SIG-M5 treated with dmso at 0.1 percent for 504 hours (cell line): ENCODE data around the gene ETFDH.
"Not testable (repeated sequence)": the region's sequence is repeated elsewhere in the genome, so short reads cannot be mapped to it uniquely, and the experiment has no call there.

Source experiments
- DNase-seq: peaks from one replicate; lab custom pipeline; 2025; ENCODE audit not compliant: unreplicated experiment; lab: John Stamatoyannopoulos, UW

ETFDH gene

DNA sequence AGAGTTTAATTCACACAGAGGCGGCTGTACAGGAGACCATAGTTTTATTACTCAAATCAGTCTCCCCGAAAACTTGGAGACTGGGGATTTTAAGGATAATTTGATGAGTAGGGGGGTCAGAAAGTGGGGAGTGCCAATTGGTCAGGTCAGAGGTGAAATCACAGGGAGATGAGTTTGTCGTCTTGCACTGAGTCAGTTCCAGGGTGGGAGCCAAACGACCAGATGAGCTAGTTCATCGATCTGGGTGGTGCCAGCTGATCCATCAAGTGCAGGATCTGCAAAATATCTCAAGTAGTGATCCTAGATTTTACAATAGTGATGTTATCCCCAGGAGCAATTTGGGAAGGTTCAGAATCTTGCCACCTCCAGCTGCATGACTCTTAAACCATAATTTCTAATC lies 4.0 kb downstream of the ETFDH start:
- DNase-seq, result no peak

GRCh38 chr4:158678767-158679166 lies 6.7 kb downstream of the ETFDH start:
- DNase-seq, result no peak

GRCh38 chr4:158681629-158682028 lies 9.5 kb downstream of the ETFDH start:
- DNase-seq, result no peak

DNA sequence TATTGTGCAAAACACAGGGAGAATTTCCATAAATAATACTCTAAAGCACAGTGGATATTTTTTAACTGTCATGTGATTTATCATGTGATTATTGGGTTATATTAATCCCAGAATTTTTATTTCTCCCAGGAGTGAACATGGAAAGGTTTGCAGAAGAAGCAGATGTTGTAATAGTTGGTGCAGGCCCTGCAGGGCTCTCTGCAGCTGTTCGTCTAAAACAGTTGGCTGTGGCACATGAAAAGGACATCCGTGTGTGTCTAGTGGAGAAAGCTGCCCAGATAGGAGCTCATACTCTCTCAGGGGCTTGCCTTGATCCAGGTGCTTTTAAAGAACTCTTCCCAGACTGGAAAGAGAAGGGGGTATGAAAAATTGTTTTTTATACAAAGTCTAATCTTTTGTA lies 10.0 kb downstream of the ETFDH start:
- no peak for DNase-seq

GRCh38 chr4:158688813-158689212 lies 16.7 kb downstream of the ETFDH start:
- no peak for DNase-seq

- no peak for DNase-seq
Measured at GRCh38 chr4:158704274-158704673, 32.2 kb downstream of the ETFDH start.

GRCh38 chr4:158710814-158711213 lies 38.7 kb downstream of the ETFDH start:
- peak; percentile 3 for DNase-seq

GRCh38 chr4:158712622-158713021 lies 40.5 kb downstream of the ETFDH start:
- DNase-seq, result not testable (repeated sequence)

GRCh38 chr4:158714937-158715336 lies 42.8 kb downstream of the ETFDH start:
- DNase-seq, result peak; percentile 30

- no peak for DNase-seq
Measured at GRCh38 chr4:158715802-158716201, 43.7 kb downstream of the ETFDH start.

DNA sequence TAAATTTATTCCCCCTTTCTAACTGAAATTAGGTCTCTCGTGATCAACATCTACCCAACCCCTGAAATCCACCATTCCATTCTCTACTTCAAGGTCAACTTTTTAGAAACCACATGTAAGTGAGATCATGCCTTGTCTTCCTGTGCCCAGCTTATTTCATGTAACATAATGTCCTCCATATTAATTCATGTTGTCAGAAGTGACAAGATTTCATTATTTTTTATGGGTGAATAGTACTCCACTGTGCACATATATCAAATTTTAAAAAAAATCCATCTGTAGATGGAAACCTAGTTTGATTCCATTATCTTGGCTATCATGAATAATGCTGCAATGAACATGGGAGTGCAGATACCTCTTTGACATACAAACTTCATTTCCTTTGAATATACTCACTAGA lies 49.6 kb downstream of the ETFDH start:
- DNase-seq, result peak; percentile 10

DNA sequence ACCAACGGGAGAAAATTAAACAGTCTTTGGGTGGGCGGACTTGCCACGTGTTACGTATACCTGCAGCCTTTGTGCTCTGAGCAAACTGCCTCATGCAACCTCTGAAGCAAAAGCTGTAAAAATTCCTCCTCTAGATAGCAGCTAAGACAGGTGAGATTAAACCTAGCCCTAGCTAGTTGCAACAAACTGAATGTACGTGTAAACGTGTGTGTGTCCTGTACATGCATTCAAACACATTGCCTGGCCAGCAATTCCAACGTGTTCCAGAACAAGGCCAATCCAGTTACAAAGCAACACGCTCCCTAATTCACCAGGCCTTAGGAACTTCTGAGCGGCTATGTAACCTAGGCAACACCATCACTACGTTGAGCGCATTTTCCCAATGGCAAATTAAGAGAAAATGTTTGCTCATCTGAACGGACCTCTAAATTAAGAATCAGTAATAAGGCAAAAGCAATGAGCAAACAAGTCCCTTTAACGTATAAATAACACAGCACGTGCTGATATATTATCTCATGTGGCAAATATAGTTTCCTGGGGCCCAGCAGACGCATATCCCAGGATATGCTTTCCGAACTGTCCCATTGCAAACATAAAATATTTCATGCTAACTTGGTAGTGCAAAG lies 50.3 kb downstream of the ETFDH start:
- DNase-seq, result peak; percentile 34

DNA sequence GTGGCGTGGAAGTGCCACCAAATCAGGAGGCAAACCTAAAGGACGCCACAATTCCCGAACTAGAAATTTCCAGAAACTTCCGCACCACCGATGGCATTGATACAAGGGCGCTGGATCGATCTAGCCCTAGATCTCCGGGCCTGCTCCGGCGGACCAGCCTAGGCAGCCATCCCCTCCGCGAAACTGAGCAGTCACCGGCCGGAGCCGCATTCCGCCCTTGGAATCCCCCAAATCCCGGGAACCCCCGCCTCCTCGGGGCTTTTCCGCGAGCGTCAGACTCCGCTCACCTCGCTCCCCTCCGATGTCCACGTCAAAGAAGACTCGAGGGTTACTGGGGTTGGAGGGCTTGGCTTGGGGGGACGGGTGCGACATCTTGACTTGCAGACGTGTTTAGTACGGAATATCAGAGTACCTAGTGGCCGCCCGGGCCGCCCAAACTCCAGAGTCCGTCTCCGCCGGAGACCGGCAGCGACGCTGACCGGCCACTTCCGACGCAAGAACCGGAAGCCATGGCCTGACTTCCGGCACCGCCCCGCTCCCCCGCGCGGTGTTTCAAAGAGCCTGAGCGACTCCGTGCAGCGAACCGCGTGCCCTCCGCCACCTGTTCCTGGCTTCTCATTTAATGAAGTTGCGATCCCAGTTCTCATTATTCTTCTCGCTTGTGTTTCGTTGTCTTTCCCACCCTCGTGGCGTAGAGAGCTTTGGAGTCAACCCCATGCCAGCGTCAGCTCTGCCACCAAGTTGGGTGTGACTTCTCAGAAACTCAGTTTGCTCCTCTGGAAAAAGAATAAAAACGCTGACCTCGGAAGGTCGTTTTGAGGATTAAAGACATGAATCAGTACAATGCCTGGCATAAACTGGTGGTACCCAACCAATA lies 51.1 kb downstream of the ETFDH start, which contains the start of gene PPID:
Gene PPID (minus strand): TSS at position 480 of the 877 bp plus-strand sequence. CDS start 108 bp downstream, at position 372.
- DNase-seq, result peak; percentile 75

DNA sequence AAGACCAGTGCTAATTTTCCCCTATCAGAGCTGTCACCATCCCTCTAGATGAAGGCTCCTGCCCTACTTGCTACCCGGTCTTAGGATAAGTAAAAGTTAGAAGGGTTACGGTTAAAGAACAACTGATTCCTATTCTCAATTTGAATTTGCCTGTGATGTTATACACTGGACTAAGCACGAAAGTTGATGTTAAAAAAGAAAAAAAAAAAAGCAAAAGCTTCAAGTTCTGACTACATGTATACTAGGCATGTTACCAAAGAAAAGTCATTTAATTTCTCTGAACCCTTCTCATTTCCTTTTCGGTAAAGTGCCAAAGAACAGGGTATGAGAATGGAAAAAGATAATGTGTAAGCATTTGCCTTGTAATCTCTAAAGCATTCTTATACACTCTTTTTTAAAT lies 52.5 kb downstream of the ETFDH start:
- DNase-seq, result no peak

- DNase-seq, result no peak
Measured at GRCh38 chr4:158726633-158727032, 54.5 kb downstream of the ETFDH start.

DNA sequence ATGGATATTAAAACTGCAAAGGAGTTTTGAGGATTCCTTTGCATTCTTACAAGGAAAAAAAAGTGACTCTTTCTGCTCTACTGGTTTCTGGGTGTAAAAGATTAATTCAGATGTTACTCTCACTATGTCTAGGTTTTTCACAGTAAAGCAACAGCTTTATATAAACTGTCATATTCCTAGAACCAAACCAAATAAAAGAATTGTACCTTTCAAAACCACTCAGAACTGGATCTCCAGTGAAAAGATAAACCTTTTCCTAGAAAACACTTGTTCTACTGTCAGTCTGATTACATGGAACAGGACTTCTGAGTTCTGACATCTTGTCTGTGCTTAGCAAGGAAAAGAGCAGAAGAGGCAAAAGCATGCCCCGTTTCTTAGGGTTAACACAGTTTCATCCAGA lies 56.1 kb downstream of the ETFDH start:
- DNase-seq, result no peak

- DNase-seq, result peak; percentile 50
Measured at GRCh38 chr4:158729716-158730559, 57.8 kb downstream of the ETFDH start.

- DNase-seq, result no peak
Measured at GRCh38 chr4:158738866-158739265, 66.8 kb downstream of the ETFDH start.

DNA sequence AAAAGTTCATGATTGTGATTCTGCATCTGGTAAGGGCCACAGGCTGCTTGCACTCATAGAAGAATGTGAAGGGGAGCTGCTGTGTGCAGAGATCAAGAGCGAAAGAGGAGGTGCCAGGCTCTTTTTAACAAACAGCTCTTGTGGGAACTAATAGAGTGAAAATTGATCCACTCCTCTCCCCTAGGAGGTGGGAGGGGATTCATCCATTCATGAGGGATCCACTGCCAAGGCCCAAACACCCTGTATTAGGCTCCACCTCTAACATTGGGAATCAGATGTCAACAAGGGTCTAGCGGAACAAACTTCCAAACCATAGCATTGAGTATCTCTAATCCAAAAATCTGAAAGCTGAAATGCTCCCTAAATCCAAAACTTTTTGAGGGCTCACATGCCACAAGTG lies 67.5 kb downstream of the ETFDH start:
- DNase-seq, result no peak

GRCh38 chr4:158741326-158742021 lies 69.4 kb downstream of the ETFDH start:
- DNase-seq, result peak; percentile 10

- DNase-seq, result not testable (repeated sequence)
Measured at GRCh38 chr4:158746537-158746936, 74.4 kb downstream of the ETFDH start.
